HepG2 (cell line): ENCODE measurements around the gene ADGRG6. TPM values are rescaled to one million over a fixed set of nuclear protein-coding genes. Genes with fewer than 3 reads are reported as not detected.

Experiments
- GLI4 ChIP-seq: sonication (generic); formaldehyde crosslinking; IDR thresholded peaks from 2 replicates; pipeline ENCODE4 v1.5.1; 2020; ENCODE audit warnings: missing genetic modification reagents, mild to moderate bottlenecking, moderate library complexity, borderline replicate concordance
- NR1H2 ChIP-seq: sonication (generic); formaldehyde crosslinking; IDR thresholded peaks from 2 replicates; pipeline ENCODE4 v1.8.1; 2022; ENCODE audit warnings: low read depth, missing genetic modification reagents, borderline replicate concordance
- TP53 ChIP-seq: sonication (generic); formaldehyde crosslinking; conservative IDR thresholded peaks from 2 replicates; pipeline ENCODE4 v1.4.0; 2020; ENCODE audit warnings: missing genetic modification reagents
- polyA plus RNA-seq, 8 experiments: library from polyadenylated mRNA; depleted of rRNA in 3 of 8; stranded (reverse) in 7 of 8; unstranded in 1 of 8; fragments of >200 nt; fragmentation: Illumina TruSeq in 4 of 8; extraction: Trizol in 4 of 8; gene quantifications; 2 replicates each; pipeline versions ENCODE4 v1.2.1 to v1.2.3, GENCODE V29; 2011 to 2016; ENCODE audit warnings: low read depth in 4 of 8, missing spikeins in 1 of 8, mixed read lengths in 1 of 8; ENCODE audit not compliant: insufficient read depth in 1 of 8
- total RNA-seq, 5 experiments: library from RNA; depleted of rRNA; stranded (reverse); fragments of >200 nt; fragmentation: Illumina TruSeq; extraction: Trizol; gene quantifications; 2 replicates each; pipeline ENCODE4 v1.2.3, GENCODE V29; 2016; ENCODE audit warnings: low read depth in 1 of 5
- TF ChIP-seq, protein P1 (sequence below), 2 experiments: sonication (generic) in 1 of 2; formaldehyde crosslinking in 1 of 2; IDR thresholded peaks; 2 replicates each; pipeline versions ENCODE4 v1.6.1 to v1.9.0; 2014 to 2022; ENCODE audit warnings: antibody characterized with exemption in 1 of 2, borderline replicate concordance in 1 of 2, inconsistent platforms in 1 of 2, low read depth in 1 of 2, missing genetic modification reagents in 1 of 2

ADGRG6 gene
- total and polyA plus RNA-seq, 2 of the 13 experiments (the other 11 are each of a cell fraction or from before 2014, with no cell fraction given), result 129 to 249 TPM

GRCh38 chr6:142470421-142470820 is 168.6 kb downstream of the ADGRG6 start (continued):
- no peak for TF ChIP-seq NR1H2 (CRISPR knock-in tag)
- TF ChIP-seq, protein P1, sequence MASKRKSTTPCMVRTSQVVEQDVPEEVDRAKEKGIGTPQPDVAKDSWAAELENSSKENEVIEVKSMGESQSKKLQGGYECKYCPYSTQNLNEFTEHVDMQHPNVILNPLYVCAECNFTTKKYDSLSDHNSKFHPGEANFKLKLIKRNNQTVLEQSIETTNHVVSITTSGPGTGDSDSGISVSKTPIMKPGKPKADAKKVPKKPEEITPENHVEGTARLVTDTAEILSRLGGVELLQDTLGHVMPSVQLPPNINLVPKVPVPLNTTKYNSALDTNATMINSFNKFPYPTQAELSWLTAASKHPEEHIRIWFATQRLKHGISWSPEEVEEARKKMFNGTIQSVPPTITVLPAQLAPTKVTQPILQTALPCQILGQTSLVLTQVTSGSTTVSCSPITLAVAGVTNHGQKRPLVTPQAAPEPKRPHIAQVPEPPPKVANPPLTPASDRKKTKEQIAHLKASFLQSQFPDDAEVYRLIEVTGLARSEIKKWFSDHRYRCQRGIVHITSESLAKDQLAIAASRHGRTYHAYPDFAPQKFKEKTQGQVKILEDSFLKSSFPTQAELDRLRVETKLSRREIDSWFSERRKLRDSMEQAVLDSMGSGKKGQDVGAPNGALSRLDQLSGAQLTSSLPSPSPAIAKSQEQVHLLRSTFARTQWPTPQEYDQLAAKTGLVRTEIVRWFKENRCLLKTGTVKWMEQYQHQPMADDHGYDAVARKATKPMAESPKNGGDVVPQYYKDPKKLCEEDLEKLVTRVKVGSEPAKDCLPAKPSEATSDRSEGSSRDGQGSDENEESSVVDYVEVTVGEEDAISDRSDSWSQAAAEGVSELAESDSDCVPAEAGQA (IDR thresholded peaks at IDR 0.05; ENCODE audit: low read depth), result no peak
- TF ChIP-seq, protein P1 (CRISPR knock-in tag; IDR thresholded peaks at IDR 0.05; ENCODE audit: borderline replicate concordance), result no peak
- no peak for TF ChIP-seq GLI4 (CRISPR knock-in tag)
- no peak for TF ChIP-seq TP53 (CRISPR knock-in tag)
